Lower leg skin (tissue), 3 donors: ENCODE data around the gene SH3BP5.

Source experiments
- CTCF ChIP-seq, 3 donors: fragments of 450-650 bp; IDR thresholded peaks; one replicate each; pipeline ENCODE4 v1.5.1; 2016; ENCODE audit warnings: antibody characterized with exemption in 3 of 3, mild to moderate bottlenecking in 3 of 3, moderate library complexity in 2 of 3
- POLR2A ChIP-seq, 2 donors: fragments of 450-650 bp; IDR thresholded peaks; one replicate each; pipeline ENCODE4 v1.6.1; 2016 to 2017; ENCODE audit warnings: antibody characterized with exemption in 2 of 2, mild to moderate bottlenecking in 1 of 2, moderate library complexity in 1 of 2

DNA sequence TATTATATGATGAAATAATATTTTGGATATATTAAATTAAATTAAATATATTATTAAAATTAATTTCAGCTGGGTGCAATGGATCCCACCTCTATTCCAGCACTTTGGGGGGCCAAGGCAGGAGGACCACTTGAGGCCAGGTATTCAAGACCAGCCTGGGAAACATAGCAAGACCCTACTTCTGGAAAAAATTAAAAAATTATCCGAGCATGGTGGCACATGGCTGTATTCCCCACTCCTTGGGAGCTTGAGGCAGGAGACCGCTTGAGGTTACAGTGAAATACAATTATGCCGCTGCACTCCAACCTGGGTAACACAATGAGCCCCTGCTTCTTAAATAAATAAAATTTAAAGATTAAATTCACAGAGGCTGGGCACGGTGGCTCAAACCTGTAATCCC lies 61.4 kb downstream of the SH3BP5 start:
- no peak for TF ChIP-seq CTCF (IDR thresholded peaks at IDR 0.05)
- TF ChIP-seq POLR2A (IDR thresholded peaks at IDR 0.05): no peak
